GM18505 (cell line): ENCODE results near the gene PRIMPOL.
"Not testable (repeated sequence)": the region's sequence is repeated elsewhere in the genome, so short reads cannot be mapped to it uniquely, and the experiment has no call there.

Experiments
- ATAC-seq: cut with Tn5 transposase; IDR thresholded peaks from one replicate; pipeline ENCODE4 v1.9.1; 2021; ENCODE audit not compliant: unreplicated experiment
- POLR2A ChIP-seq: IDR thresholded peaks from 4 replicates; pipeline ENCODE4 v1.6.1; 2011; ENCODE audit warnings: borderline replicate concordance; ENCODE audit not compliant: insufficient read depth, insufficient read length; ENCODE audit errors: extremely low read depth

PRIMPOL gene

DNA sequence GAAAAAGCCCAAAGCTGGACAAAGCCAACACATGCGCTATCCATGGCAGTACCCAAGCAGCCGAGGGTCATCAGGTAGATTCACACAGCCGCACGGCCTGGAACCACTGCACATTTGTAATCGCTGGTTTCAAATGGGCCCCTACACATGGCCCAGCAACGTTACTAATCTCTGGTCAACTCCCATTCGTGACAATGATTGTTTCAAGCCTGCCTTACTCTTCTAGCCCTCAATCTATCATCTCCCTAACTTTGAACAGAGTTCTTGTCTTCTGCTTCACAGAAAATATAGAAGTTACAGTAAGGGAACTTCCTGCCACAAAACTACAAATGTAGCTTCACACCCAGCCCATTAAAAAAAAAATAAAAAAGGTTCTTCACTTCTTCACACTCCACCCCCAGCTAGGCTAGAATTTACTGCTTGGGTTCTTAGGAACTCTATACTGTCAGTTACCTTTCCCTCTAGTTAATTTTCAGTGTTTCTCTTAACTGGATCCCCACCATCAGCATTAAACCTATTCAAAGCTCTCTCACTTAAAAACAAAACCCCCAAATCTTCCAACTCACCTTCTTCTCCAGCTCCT lies 24.5 kb upstream of the PRIMPOL start:
- no peak for ATAC-seq
- TF ChIP-seq POLR2A, result no peak

DNA sequence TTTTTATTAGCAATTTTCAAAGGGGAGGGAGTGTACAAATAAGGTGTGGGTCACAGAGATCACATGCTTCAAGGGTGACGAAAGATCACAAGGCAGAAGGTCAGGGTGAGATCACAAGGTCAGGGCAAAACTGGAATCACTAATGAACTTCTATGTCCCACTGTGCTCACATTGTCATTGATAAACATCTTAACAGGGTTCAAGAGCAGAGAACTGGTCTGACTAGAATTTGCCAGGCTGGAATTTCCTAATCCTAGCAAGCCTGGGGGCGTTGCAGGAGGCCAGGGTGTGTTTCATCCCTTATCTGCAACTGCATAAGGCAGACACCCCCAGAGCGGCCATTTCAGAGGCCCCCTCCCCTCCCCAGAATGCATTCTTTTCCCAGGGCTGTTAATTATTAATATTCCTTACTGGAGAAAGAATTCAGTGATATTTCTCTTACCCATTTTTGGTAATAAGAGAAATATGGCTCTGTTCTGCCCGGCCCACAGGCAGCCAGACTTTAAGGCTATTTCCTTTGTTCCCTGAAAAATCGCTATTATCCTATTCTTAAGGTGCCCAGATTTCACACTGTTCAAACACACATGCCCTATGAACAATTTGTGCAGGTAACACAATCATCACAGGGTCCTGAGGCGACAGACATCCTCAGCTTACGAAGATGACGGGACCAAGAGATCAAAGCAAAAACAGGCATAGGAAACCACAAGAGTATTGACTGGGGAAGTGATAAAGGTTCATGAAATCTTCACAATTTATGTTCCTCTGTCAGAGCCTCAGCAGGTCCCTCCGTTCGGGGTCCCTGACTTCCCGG lies 23.5 kb upstream of the PRIMPOL start:
- not testable (repeated sequence) for ATAC-seq

DNA sequence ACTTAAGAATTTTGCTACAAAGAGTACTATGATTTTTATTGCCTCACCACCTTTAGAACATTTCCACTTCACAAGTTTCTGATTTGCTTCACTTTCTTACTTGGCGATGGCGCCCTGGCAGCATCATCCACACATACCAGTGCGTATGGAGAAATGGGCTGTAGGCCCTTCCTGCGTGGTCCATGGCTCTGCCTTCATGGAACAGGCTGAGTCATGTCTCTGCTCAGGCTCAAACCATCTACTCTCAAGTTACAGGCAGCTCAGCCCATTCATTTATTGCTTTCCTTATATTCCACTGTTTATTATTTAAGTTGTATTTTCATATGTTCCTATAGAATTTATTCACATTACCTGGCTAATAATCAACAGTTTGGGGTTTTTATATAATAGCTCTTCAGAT lies 21.4 kb upstream of the PRIMPOL start:
- no peak for ATAC-seq
- no peak for TF ChIP-seq POLR2A

DNA sequence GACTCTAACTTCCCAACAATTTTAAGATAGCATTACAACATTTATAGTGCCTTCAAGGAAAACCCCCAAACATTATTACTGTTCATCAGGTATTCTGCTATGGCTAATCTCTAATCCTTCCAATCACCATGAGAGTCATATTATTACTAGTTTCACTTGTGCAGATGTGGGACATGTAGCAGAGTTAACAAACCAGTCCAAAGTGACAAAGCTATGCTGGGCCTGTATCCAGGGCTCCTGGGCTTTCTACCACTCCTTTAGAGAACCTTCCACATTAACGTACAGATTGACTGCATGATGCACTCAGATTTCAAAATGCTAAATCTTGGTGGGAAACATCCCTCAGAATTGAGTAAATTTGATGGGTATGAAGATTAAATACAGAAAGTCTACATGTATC lies 16.7 kb upstream of the PRIMPOL start:
- TF ChIP-seq POLR2A, result no peak
- ATAC-seq, result no peak

DNA sequence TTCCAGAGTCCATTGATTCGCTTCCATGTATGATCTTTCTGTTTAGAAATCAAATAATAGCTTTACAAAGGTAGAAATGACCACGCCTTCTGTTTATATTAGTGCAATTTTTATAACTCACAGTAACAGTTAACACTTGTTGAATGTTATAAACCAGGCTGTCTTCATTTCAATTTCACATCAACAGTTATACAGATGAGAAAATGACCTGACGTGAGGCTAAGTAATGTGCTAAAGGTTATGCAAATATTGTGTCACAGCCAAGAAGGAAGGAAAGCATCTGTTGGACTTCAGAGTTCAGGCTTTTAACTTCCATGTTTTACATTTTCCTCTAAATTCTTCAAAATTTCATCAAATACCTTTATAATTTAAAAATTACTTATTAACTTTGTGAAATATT lies 14.2 kb upstream of the PRIMPOL start:
- no peak for TF ChIP-seq POLR2A
- ATAC-seq, result no peak

DNA sequence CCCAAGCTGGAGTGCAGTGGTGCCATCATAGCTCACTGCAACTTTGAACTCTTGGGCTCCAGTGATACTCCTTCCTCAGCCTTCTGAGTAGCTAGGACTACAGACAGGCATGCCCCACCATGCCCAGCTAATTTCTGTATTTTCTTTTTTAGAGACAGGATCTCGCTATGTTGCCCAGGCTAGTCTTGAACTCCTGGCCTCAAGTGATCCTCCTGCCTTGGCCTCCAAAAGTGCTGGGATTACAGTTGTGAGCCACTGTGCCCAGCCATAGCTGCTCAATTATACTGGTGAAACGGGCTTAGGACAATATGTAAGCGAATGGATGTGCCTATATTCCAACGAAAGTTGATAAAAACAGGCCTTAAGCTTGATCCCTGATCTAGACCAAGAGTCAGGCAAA lies 13.4 kb upstream of the PRIMPOL start:
- no peak for ATAC-seq
- TF ChIP-seq POLR2A, result no peak

DNA sequence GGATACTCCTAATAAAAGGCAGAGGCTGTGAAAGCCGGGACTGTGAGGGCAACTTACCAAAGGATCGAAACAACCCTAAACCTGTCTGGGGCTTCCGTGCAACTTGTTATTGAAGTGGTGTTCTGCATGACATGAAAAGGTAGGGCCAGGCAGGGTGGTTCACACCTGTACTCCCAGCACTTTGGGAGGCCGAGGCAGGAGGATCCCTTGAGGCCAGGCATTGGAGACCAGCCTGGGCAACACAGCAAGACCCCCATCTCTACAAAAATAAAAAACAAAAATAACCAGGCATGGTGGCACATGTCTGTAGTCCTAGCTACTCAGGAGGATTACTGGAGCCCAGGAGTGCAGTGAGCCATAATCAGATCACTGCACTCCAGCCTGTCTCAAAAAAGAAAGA lies 12.6 kb upstream of the PRIMPOL start:
- no peak for ATAC-seq
- no peak for TF ChIP-seq POLR2A

DNA sequence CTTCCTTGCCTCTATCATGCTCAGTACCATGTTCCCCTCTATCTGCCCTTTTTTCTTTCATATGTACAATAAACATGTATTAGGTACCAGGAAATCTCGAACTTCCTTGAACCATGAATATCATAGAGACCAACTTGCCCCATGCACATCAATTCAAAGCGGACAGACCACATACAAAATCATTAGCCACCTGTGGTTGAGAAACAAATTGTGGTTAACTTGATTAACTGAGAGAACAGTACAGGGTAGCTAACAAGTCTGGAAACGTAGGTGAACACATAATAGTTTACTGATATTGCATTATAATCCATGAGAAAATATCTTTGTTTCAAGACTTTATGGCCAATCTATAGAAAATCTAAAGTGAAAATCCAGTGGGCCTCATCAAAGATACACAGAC lies 8.5 kb upstream of the PRIMPOL start:
- TF ChIP-seq POLR2A, result no peak
- ATAC-seq, result no peak

DNA sequence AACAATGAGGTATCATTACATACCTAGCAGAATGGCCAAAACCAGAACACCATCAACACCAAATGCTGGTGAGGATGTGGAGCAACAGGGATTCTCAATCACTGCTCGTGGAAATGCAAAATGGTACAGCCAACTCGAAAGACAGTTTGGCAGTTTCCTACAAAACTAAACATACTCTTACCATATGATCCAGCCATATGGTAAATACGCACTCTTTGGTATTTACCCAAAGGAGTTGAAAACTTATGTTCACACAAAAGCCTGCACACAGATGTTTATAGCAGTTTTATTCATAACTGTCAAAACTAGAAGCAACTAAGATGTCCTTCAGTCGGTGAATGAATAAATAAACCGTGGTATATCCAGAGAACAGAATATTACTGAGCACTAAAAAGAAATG lies 8.1 kb upstream of the PRIMPOL start:
- no peak for TF ChIP-seq POLR2A
- ATAC-seq, result no peak

DNA sequence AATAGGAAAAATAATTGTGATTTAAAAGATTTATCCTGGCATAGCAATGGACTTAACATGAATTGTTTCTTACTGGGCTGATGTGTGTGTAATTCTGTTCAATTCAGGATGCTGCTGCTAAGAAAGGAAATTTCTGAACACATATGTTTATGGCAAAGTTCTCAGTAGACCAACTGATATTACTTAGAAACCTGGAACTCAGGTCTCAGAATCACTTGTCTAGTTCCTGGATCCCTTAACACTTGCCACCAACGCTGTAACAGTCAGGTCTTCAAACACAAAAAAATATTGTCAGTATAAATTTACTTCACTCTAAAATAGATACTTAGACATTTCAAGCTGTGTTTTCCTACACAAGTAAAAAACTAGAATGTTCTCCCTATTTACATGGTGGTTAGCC lies 5.8 kb upstream of the PRIMPOL start:
- ATAC-seq, result no peak
- TF ChIP-seq POLR2A, result no peak

DNA sequence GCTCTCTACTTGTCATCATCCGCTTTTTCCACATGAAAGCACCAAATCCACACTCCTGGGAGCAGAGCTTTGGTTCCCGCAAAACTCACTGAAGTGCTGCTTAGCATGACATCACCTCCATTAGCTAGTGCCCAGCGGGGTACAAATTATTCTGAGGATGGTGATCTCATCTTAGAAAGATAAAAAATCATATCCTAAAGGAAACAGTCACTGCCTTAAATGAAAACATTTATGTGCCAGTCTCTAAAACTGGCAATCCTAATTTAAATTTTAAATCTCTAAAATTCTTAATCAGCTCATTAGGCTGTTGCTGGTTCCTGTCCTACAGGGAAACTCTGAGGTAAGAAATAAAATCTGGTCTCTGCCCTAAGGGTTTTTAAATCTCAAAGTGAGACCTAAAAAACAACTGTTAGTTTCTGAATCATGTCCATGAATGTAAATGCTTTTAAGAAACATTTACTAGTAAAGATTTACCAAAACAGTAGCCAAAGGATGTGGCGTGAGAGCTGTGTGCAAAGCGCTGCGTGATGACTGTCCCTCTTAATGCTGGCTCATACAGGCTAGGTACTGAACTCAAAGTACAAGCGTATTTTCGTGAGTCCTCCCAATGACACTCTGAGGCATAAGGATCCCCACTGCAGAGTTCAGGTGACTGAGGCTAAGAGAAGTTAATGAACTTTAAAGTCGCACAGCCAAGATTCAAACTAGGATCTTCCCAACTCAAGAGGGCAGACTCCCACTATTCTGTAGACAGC lies 4.8 kb upstream of the PRIMPOL start:
- no peak for ATAC-seq
- TF ChIP-seq POLR2A, result no peak

DNA sequence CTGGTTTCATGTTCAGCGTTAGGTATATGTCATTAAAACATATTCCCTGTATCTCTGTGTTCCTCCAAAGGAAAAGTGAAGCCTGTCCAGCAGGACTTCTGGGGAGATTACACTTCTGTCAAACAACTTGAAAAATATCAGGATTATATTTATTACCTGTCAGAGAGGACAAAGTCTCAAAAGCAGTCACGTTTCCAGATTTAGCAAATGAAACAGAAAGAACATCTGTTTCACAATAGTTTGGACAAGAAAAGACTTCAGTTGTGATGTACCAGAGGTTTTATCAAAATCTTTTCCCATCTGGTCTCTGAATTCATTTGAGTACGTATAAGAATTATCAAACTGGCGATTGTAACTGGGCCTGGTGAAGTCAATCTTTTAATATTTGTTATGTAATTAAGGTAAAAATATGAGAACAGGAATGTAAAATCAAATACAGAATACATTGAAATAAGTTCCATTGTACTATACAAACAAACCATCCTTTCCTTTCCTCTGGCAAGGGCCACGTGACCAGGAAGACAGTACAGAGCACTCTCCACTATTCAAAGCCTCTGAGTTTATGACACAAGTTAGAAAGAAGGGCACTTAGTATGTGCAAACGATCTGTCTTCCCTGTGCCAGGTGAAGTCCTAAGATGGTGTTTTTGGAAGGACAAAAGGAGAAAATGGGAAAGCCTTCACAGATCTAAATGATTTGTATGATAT lies 3.5 kb upstream of the PRIMPOL start:
- no peak for TF ChIP-seq POLR2A
- no peak for ATAC-seq

DNA sequence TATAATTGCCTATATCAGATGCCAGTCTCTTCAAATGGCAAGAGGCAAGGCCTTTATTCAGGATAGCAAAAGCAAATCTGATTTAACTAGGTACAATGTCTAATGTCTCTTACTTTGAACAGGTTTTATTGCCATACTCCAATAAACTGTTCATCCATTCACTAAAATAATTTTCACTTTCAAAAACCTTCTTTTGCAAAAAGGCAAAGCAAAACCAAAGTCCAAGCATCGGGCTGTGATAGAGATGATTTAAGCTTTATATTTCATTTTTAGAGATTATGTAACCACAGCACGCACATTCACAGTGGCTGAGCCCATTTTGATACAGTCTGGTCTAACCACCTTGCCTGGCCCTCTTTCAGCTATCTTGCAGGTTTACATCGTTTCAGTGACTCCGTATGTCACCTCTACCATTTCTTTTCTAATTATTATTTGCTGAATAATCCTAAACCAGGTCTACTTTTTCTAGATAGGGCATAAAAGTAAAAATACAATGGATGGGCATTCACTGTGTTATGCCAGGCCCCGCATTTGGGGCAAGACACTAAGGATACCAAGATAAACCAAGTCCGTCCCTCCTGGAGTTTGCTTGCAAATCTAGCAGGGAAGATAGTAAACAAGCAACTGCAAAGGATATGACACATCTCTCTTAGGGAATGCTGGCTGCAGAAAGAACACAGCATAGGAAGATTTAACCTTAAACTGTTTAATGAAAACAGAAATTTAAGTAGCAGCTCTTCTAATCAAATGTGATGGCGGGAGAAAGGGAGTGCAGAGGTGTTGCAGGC lies 2.1 kb upstream of the PRIMPOL start:
- no peak for ATAC-seq
- TF ChIP-seq POLR2A, result no peak
